HG02623 (cell line): ENCODE results near the gene ESAM.

Experiments used
- ATAC-seq: cut with Tn5 transposase; IDR thresholded peaks from one replicate; pipeline ENCODE4 v1.9.1; 2021; ENCODE audit warnings: moderate library complexity; ENCODE audit not compliant: unreplicated experiment

ESAM gene

DNA sequence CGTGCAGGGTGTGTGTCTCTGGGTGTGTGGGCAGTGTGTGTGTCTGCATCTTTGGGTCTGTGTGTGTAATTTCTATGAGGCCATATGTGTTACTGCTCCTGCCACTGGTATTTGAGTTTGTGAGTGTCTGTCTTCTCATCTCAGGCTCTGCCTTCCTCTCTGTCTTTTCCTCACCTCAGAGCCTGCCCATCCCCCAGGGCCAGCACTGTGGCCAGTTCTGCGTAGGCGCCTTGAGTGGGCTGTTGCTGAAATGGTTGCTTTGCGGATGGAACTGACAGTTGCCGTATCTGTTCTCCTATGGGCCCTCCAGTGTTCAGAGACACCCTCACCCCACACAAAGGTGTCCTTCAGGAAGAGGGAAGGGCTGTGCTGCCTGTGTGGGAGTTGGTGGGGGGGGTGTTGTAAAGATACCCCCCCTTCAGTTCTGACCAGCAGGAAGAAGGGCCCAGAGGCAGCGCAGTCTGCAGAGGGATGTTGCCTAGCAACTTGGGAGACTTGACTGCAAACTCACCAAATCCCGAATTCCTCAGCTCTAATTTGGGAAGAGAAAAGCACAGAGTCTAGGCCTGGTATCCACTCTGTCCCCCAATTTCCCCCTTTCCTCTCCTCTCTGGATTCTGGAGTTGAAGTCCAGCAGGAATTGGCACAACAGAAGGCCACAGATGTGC is 24.3 kb downstream of the ESAM start:
- ATAC-seq: no peak

DNA sequence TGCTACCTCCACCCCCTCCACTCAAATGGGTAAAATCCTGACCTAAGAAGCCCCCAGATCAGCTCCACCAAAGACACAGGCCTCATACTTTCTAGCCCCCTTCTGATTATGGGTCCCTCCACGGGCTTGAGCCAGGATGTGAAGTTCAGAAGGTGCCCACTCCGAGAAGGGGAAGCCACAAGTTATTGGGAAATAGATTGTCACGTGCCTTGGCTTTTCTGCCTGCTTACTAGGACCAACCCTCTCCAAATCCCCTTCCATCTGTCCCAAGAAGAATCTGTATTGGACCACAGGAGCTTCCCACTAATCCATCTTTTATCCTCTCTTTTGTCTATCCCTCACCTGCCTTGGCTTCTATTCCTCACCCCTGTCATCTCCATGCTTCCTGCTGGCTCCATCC is 25.4 kb downstream of the ESAM start:
- ATAC-seq: no peak

DNA sequence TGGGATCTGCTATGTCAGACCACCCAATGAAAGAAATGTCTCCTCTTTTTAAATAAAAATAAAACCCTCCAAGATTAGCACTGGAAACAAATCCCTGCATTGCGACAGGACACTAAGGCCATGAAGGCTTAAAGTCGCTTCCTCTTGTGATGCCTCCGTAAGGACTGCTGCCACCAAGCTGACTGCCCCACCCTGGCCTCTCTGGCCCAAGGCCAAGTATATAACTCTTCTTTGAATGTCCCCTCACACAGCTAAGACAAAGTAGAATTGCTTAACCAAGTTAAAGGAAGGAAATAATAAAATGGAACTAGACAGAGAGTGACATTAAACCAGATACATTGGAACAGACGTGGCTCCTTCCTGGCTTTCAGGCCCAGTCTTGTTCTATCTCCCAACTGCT is 29.9 kb downstream of the ESAM start:
- no peak for ATAC-seq

DNA sequence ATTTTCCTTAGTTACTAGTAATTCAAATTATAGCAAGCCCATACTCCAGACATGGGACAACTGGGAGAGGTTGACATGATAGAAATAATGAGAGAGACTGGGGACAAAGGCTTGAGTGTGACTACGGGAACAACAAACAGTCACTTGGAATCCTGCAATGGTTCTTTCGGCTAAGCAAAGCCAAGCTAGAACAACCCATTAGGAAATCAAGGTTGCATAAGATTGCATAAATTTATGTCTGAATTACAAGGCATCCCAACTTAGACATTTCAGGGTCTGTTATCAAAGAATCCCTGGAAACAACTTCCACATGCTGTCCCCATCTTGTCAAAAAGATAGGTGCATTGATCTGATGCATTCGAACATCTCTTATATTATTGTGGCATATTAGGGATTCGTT is 32.5 kb downstream of the ESAM start:
- ATAC-seq: no peak

DNA sequence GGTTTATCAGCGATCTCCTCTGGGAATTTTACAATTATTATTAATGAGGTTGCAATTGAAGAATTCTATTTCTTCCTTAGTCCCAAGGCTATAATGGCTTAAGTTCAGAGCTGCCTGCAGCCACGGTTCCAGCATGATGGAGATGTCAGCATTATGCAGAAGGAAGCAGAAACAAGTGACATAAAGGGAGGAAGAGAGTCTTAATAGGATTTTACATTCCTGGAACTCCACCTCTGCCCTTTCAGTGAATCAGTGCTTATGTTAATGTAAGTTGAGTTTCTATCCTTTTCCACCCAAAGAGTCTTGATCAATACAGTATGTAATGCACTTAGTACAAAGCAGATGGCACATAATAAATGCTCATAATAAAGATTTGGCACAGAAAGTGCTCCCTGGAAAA is 34.0 kb downstream of the ESAM start:
- ATAC-seq: no peak

DNA sequence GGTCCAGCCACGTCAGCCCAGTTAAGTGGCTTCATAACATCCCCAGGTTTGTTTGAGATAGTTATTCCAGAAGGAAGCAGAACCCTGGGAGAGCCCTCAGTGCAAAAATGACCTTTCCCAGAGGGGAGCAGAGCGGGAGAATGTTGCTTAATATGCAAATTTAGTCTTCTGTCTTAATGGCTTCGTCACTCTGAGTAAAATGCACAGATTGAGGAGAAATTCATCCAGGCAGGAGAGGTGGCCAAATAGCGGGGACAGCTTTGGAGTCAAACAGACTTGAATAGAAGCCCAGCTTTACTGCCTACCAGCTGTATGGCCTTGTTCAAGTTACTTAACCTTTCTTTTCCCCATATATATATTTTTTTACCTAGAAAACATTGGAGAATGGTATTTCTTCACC is 34.6 kb downstream of the ESAM start:
- ATAC-seq: no peak

DNA sequence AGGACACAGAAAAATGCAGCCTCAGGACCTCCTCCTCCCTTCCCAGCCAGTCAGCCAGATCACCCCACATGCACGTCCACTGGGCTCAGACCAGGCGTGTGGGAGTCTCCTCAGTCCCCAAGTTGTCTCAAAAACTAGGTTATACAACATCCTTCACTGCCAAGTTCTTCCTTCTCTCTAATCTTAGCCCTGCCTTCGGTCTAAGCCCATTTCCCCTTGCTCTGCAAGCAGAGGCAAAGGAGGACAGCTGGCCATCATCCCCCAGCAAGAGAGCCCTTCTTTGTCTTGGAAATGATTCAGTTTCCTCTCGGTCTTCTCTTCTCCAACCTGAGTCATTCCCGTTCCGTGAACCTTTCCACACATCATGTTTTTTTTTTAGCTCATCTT is 36.4 kb downstream of the ESAM start:
- ATAC-seq: peak; percentile 14

DNA sequence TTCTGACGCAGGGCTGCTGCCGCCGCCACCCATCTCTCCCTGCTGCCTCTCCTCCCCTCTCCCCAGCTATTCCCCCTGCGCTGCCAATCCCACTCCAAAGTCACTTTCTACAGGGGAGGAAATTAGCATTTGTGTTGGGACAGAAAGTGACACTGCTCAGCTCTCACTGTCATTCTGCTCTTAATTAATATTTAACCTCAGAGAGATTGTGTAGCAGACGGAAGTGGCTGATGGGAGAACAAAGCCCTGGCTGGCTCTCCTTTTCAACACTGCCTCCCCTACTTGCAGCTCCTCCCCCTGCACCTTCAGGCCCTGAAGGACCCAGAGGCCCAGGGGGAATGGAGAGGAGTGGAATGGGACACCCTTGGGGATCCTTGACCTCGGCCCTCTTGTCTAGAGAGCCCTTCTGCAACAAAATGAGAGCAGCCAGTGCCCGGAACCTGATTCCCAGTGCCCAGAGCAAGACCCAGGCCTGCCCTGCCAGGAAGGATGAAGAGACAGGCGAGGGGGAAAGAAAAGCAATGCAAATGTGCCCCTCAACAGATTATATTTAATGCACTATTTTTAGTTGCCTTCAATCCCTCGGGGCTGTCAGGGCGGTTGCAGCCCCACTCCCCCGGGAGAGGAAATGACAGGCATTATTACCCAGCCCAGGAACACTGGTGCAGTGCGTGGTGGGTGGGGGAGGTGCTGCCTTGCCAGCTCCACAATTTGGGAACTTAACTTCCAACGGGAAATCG is 36.9 kb downstream of the ESAM start:
- ATAC-seq: peak; percentile 86

DNA sequence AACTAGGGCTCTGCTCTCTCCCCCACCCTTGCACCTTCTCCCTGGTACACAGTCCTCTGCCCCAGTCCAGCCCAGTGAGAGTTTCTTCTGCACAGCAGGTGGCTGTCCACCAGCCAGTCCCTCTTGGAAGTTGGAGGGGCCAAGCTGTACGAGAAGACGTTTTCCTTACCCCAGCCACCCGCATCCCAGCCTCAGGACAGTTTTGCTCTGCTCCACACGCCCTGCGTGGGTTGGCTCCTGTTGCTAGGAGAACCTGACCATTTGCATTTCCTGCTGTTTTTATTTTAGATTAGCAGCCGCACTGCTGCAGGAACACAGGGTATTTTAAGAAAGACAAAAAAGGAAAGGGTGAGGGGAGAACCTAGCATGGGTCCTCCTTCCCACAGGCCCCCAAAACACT is 39.9 kb downstream of the ESAM start:
- ATAC-seq: no peak

DNA sequence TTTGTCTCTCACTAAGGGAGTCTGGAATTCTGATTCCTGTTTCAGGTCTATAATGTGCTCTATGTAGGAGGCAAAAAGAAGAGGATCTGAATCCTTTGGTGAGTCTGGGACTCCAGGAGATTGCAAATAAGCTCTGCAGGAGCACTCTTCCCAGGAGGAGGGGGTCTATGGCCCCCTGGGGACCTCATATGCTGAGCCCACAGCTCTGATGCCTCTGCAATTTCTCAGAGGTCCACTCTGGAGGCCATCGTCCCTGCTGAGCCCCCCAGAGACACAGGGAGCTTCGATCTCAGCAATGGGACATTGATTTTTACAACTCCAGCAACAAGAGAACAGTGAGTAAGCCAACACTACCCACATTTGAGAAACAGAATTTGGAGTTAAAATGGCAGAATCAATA is 42.6 kb downstream of the ESAM start:
- no peak for ATAC-seq

DNA sequence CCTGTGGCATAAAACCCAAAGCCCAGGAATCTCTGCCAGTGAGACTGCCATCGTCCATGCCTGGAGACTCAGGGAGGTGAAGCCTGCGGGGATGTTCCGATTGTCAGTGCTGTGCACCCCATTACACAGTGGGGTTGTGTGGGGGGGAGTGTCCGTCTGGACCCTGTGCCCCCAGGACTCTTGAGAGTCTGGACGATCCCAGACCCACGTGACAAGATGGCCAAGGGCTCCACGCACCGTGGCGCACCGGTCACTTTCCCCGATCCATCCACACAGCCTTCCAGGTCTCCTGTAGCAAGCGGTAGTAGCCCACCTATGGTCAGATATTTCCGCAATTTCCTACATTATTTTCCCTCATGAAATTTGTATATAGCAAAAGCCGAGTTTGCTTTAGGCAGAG is 43.3 kb downstream of the ESAM start:
- no peak for ATAC-seq

DNA sequence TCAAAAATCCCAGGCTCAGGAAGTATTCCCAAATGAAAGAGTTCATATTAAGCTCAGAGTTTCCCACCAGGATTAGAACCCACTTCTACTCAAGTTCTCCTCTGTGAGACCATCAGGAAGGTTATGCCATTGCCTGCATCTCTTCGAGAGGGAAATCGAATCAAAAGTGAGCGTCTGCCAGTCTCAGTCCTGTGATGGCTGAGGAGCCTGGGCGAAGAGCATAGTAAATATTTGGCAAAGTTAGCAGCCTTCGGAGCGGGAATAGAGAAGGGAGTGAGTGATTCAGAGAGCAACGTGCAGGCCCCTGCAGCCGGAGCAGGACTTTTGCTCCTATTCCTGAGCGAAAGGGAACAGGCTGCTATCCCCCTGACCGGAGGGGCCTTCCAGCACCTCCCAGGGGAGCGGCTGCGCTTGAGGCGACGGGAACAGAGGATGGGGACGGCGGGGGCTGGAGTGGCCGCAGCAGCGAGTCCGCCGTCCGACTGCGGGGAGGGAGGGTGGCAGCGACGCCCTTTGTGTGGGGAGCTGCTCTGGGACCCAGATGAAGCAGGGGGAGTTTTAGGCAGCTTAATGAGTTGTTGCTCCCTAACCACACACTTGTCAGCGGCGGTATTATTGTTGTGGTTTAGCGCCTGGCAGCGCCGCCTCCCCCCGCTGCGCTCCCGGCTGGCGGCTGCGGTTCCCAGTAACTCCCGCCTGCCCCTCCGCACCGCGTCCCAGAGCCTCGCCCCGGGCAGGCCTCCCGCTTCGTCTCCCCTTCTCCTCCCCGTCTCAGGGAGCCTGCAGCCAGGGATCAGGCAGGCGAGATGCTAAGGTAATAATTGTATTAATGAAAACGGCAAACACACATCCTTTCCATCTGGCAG is 44.1 kb downstream of the ESAM start:
- ATAC-seq: no peak

DNA sequence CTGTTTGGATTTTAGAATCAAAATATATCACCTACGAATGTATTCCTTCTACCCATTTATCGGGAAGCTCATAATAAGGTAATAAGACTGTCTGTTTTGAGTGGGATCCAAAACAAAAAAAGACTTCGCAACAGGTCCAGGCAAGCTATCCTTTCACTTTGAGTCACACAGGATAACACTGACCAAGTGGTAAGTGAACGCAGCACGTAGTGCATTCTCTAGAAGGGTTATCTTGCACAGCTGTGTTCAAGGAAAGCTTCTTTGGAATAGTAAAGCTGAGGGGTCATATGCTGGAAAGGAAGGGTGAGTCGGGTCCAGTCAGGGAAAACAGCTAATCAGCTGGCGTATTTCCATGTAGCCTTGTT is 44.7 kb downstream of the ESAM start:
- ATAC-seq: no peak

DNA sequence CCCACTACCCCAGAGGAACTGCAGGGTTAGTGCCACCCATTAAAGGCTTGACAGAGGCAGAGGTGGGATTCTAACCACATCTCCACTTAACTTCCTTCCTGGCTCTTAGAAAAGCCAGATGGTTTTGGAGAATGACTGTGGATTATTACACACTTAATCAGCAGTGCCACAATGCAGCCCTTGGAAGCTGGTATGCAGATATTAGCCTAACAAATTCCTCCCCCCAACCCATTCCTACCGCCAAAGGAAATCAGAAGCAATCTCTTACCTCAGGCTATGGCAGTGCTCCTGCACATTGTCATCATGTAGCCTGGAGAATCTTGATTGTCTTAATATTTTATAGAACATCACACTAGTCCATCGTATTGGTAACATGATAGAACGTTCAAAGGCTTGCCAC is 45.5 kb downstream of the ESAM start:
- ATAC-seq: no peak

DNA sequence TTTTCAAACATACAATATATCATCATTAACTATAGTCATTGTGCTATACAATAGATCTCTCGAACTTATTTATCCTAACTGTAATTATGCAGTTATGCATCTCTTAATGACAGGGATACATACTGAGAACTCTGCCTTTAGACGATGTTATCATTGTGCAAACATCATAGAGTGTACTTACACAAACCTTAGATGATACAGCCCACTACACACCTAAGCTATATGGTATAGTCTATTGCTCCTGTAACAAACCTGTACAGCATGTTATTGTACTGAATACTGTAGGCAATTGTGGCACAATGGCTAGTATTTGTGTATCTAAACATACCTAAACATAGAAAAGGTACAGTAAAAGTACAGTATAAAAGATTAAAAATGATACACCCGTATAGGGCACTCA is 49.7 kb downstream of the ESAM start:
- ATAC-seq: no peak

DNA sequence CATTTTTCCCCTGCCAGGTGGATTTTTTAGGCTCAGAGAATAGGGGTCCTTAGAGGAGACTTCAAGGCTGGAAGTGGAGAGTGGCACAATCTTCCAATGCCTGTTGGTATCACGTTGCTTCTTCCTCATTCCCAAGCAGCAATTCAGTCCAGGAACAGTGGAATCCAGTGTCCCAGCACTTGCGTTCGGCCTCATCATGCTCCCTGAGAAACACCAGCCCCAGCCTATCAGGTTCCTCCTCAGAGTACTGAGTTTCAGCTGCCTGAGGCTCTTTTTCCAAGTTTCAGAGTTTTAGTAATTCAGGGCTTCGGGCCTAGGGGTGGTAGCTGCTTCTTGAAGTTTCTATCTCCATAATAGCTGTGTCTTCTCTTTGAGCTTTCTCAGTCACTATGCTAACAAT is 54.3 kb downstream of the ESAM start:
- ATAC-seq: no peak
